ENCODE results near the gene ZSCAN22. TPM values are rescaled to one million over a fixed set of nuclear protein-coding genes. Genes with fewer than 3 reads are reported as not detected.

Gene ZSCAN22
- total RNA-seq, 1 experiment from 2014 or later, result 4.6 TPM

DNA sequence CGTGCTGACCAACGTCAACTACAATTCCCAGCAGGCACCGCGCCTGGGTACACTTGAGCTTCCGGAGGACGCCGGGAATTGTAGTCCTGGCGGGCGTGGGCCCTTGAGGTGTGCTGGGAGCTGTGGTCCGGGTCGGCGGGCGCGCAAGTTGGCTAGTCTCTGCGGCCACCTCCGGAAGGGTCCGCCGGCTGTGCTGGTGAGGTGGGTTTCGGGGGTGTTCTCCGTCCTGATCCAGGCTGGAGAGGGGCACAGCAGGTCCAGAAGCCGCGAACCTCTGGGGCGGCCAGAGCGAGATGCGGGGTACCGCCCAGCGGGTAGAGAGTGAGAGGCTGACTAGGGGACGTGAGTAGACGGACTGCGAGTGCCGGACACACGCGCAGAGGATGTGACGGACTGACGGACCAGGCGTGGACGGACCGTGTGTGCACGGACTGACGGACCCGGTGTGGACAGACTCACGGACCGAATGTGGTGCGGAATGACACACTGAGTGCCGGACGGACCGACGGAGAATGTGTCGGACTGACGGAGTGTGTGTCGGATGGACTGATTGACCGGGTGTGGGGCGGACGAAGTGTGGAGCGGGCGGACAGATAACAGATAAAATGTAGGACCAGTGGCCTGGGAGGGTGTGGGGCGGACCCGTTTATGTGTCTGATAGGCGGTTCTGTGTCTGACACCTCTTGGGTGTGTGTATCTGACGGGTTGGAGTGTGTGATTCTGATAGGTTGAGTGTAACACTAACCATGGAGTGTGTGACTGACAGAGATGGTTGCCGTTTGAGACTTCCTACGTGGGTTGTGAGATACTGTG is at the start of gene ZSCAN22 (continued):
- TF ChIP-seq, protein P1, sequence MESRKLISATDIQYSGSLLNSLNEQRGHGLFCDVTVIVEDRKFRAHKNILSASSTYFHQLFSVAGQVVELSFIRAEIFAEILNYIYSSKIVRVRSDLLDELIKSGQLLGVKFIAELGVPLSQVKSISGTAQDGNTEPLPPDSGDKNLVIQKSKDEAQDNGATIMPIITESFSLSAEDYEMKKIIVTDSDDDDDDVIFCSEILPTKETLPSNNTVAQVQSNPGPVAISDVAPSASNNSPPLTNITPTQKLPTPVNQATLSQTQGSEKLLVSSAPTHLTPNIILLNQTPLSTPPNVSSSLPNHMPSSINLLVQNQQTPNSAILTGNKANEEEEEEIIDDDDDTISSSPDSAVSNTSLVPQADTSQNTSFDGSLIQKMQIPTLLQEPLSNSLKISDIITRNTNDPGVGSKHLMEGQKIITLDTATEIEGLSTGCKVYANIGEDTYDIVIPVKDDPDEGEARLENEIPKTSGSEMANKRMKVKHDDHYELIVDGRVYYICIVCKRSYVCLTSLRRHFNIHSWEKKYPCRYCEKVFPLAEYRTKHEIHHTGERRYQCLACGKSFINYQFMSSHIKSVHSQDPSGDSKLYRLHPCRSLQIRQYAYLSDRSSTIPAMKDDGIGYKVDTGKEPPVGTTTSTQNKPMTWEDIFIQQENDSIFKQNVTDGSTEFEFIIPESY (IDR thresholded peaks at IDR 0.05; ENCODE audit: extremely low read depth, insufficient replicate concordance, low read length), result no peak
- TF ChIP-seq, protein P2, sequence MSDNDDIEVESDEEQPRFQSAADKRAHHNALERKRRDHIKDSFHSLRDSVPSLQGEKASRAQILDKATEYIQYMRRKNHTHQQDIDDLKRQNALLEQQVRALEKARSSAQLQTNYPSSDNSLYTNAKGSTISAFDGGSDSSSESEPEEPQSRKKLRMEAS (IDR thresholded peaks at IDR 0.05), result peak; percentile 93
- no peak for TF ChIP-seq ZNF274 (IDR thresholded peaks at IDR 0.05; ENCODE audit: low read depth, low read length)
- TF ChIP-seq EZH2phosphoT487 (IDR thresholded peaks at IDR 0.05; ENCODE audit: borderline replicate concordance), result no peak
- TF ChIP-seq YY1 (IDR thresholded peaks at IDR 0.05; ENCODE audit: extremely low read depth, insufficient replicate concordance, low read depth, low read length), result peak; percentile 69
- TF ChIP-seq CEBPB (IDR thresholded peaks at IDR 0.05; ENCODE audit: low read depth), result no peak; the same call in 1 of the 2 replicates

DNA sequence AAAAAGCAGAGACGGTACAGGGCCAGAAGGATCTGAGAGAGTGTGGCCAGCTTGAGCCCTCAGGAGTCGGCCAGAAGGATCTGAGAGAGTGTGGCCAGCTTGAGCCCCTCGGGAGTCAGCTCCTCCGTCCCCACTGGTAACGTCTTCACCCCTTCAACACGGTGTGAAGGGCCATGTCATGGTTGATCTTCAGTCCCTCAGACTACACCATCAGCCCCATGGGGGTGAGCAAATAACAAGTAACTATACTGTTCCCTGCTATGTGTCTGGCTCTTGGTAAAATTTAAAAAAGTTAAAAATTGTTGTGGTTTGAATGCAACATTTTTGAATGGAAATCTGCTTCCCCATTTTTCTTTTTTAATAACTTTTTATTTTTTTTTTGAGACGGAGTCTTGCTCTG is 49.6 kb upstream of the ZSCAN22 start:
- peaks cover 2 to 17% of the 10 kb centered on the region in 2 experiments; a peak in 1 of 4 replicates for H3K36me3 ChIP-seq (ENCODE audit: control insufficient read depth in 1 of 2, insufficient read depth in 2 of 2, low read length in 2 of 2)
- H3K4me1 ChIP-seq (ENCODE audit: control insufficient read depth in 1 of 2, insufficient read depth in 2 of 2, low read length in 2 of 2), result peaks cover 4 to 23% of the 10 kb centered on the region in 2 experiments; a peak in 3 of 4 replicates
- H3K9me3 ChIP-seq (ENCODE audit: control insufficient read depth in 1 of 2, insufficient read depth in 1 of 2, low read depth in 1 of 2, low read length in 2 of 2), result peaks cover 0 to 16% of the 10 kb centered on the region in 2 experiments; a peak in 3 of 4 replicates
- peaks cover 31% of the 10 kb centered on the region for H3K79me2 ChIP-seq (ENCODE audit: insufficient read depth, low read length)
- no TSS peak for BruUV-seq (replicated peaks)
- H3K27me3 ChIP-seq (ENCODE audit: insufficient read depth, low read length), result no peaks in the 10 kb centered on the region
- TF ChIP-seq CEBPB (IDR thresholded peaks at IDR 0.05; ENCODE audit: low read depth) (no peak), CBX3 (IDR thresholded peaks at IDR 0.05; ENCODE audit: low read depth) (no peak), EGR1 (IDR thresholded peaks at IDR 0.05; ENCODE audit: low read depth) (no peak), RAD21 (IDR thresholded peaks at IDR 0.05; ENCODE audit: low read depth) (no peak), SRF (IDR thresholded peaks at IDR 0.05; ENCODE audit: low read depth) (no peak), ATF3 (IDR thresholded peaks at IDR 0.05) (no peak), ZNF274 (IDR thresholded peaks at IDR 0.05; ENCODE audit: low read depth, low read length) (no peak), ELF1 (IDR thresholded peaks at IDR 0.05; ENCODE audit: borderline replicate concordance, low read depth) (no peak), POLR2AphosphoS5 (IDR thresholded peaks at IDR 0.05; ENCODE audit: low read depth, low read length) (no peak), EZH2phosphoT487 (IDR thresholded peaks at IDR 0.05; ENCODE audit: borderline replicate concordance) (no peak), ZFX (IDR thresholded peaks at IDR 0.05) (no peak), FOSL1 (IDR thresholded peaks at IDR 0.05; ENCODE audit: low read depth) (no peak)
- TF ChIP-seq, protein P3, sequence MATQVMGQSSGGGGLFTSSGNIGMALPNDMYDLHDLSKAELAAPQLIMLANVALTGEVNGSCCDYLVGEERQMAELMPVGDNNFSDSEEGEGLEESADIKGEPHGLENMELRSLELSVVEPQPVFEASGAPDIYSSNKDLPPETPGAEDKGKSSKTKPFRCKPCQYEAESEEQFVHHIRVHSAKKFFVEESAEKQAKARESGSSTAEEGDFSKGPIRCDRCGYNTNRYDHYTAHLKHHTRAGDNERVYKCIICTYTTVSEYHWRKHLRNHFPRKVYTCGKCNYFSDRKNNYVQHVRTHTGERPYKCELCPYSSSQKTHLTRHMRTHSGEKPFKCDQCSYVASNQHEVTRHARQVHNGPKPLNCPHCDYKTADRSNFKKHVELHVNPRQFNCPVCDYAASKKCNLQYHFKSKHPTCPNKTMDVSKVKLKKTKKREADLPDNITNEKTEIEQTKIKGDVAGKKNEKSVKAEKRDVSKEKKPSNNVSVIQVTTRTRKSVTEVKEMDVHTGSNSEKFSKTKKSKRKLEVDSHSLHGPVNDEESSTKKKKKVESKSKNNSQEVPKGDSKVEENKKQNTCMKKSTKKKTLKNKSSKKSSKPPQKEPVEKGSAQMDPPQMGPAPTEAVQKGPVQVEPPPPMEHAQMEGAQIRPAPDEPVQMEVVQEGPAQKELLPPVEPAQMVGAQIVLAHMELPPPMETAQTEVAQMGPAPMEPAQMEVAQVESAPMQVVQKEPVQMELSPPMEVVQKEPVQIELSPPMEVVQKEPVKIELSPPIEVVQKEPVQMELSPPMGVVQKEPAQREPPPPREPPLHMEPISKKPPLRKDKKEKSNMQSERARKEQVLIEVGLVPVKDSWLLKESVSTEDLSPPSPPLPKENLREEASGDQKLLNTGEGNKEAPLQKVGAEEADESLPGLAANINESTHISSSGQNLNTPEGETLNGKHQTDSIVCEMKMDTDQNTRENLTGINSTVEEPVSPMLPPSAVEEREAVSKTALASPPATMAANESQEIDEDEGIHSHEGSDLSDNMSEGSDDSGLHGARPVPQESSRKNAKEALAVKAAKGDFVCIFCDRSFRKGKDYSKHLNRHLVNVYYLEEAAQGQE (IDR thresholded peaks at IDR 0.05; ENCODE audit: low read depth), result no peak
- ATAC-seq (no peak), DNase-seq (ENCODE audit: low read depth, low spot score) (no peak)
- CTCF ChIA-PET, result no interaction called here
- no peak overlapping the region for H3K9ac ChIP-seq (ENCODE audit: low read length)
- no peak overlapping the region for H3K4me2 ChIP-seq (ENCODE audit: low read length)
- no peak overlapping the region for H3K4me3 ChIP-seq (replicated peaks in 1 of 2; ENCODE audit: low read depth in 1 of 2, low read length in 2 of 2)
- H2AFZ ChIP-seq (ENCODE audit: low read depth, low read length, poor library complexity, severe bottlenecking), result no peak overlapping the region
- no peaks in the 10 kb centered on the region for H4K20me1 ChIP-seq (ENCODE audit: insufficient read depth)
- no peak overlapping the region for H3K27ac ChIP-seq (ENCODE audit: low read depth, low read length)
- POLR2A ChIA-PET, result no interaction called here
- RAD21 ChIA-PET (ENCODE audit: low non-redundant PET in 1 of 2, low total read pairs in 2 of 2, uncharacterized antibody in 2 of 2, unreplicated experiment in 2 of 2), result no interaction called here
- no peaks in the 10 kb centered on the region for H3K9me2 ChIP-seq (ENCODE audit: insufficient read depth)
- intact Hi-C loops (cut with micrococcal nuclease), result no loop called here
